Measurements from ENCODE around the gene SMIM22.

SMIM22 gene

GRCh38 chr16:4795181-4795827 lies at the start of gene SMIM22:
SMIM22 (plus strand) TSS chr16:4795369; CDS start chr16:4795735, 366 bp downstream.
- DNase-seq = no peak

- no peak for DNase-seq
Observed at GRCh38 chr16:4746215-4746614, 49.0 kb upstream of the SMIM22 start.

GRCh38 chr16:4746991-4747574 lies 48.1 kb upstream of the SMIM22 start:
- DNase-seq = no peak

- no peak for DNase-seq
Observed at GRCh38 chr16:4747906-4748681, 47.1 kb upstream of the SMIM22 start.

GRCh38 chr16:4748682-4749411 lies 46.3 kb upstream of the SMIM22 start:
- no peak for DNase-seq

GRCh38 chr16:4749700-4750257 lies 45.4 kb upstream of the SMIM22 start:
- DNase-seq = no peak

- no peak for DNase-seq
Observed at GRCh38 chr16:4750896-4751295, 44.3 kb upstream of the SMIM22 start.

- no peak for DNase-seq
Observed at GRCh38 chr16:4752351-4753100, 42.6 kb upstream of the SMIM22 start.

- no peak for DNase-seq
Observed at GRCh38 chr16:4753227-4753626, 41.9 kb upstream of the SMIM22 start.

- no peak for DNase-seq
Observed at GRCh38 chr16:4754865-4755264, 40.3 kb upstream of the SMIM22 start.

- DNase-seq = no peak
Observed at GRCh38 chr16:4755687-4756086, 39.5 kb upstream of the SMIM22 start.

- no peak for DNase-seq
Observed at GRCh38 chr16:4760221-4760910, 34.8 kb upstream of the SMIM22 start.

- no peak for DNase-seq
Observed at GRCh38 chr16:4762205-4762604, 33.0 kb upstream of the SMIM22 start.

- no peak for DNase-seq
Observed at GRCh38 chr16:4763791-4764190, 31.4 kb upstream of the SMIM22 start.

GRCh38 chr16:4765511-4766474 lies 29.4 kb upstream of the SMIM22 start:
- no peak for DNase-seq

- DNase-seq = peak; percentile 81 to 92
Observed at GRCh38 chr16:4766875-4767628, 28.1 kb upstream of the SMIM22 start, which contains the start of gene ZNF500. ZNF500 (minus strand) TSS chr16:4767162; CDS start chr16:4765978, 1,184 bp downstream.

- peak; percentile 3 to 16 for DNase-seq
Observed at GRCh38 chr16:4767872-4768548, 27.2 kb upstream of the SMIM22 start.

GRCh38 chr16:4768549-4769305 lies 26.4 kb upstream of the SMIM22 start:
- peak in 1 of 2 experiments; percentile 16 for DNase-seq
